Activated CD4-positive, alpha-beta T cell treated with anti-CD3 and anti-CD28 coated beads, Interleukin-2, amount 10 ng/mL, durations not matched to agents 7 days and 5 days (primary cell): ENCODE data around the gene ACLY. TPM values are rescaled to one million over a fixed set of nuclear protein-coding genes. Genes with fewer than 3 reads are reported as not detected.

ENCODE experiments used
- CTCF ChIA-PET: fragments of 350-600 bp; sonication (Branson Sonifier 250); formaldehyde crosslinking; loops from one replicate; lab custom pipeline; 2021; ENCODE audit warnings: antibody characterized with exemption; lab: Charles Lee
- POLR2A ChIA-PET: fragments of 350-600 bp; sonication (Branson Sonifier 250); formaldehyde crosslinking; loops from one replicate; lab custom pipeline; 2021; ENCODE audit warnings: antibody characterized with exemption; lab: Charles Lee
- DNase-seq: peaks from one replicate; pipeline ENCODE4 v3.0.0-alpha.2; 2020
- H3K27ac Mint-ChIP-seq: one replicate; pipeline ENCODE4 v1.8.0; 2021; ENCODE audit warnings: mild to moderate bottlenecking, moderate library complexity, mixed read lengths
- H3K27me3 Mint-ChIP-seq: one replicate; pipeline ENCODE4 v1.8.0; 2021; ENCODE audit warnings: mixed read lengths
- H3K36me3 Mint-ChIP-seq: one replicate; pipeline ENCODE4 v1.8.0; 2021; ENCODE audit warnings: low read depth, mixed read lengths
- H3K4me1 Mint-ChIP-seq: one replicate; pipeline ENCODE4 v1.8.0; 2021; ENCODE audit warnings: mixed read lengths
- H3K4me3 Mint-ChIP-seq: one replicate; pipeline ENCODE4 v1.8.0; 2021; ENCODE audit warnings: mild to moderate bottlenecking, moderate library complexity, mixed read lengths
- H3K9me3 Mint-ChIP-seq: one replicate; pipeline ENCODE4 v1.8.0; 2021; ENCODE audit warnings: mixed read lengths
- total RNA-seq, 2 experiments: library from RNA; stranded (reverse); gene quantifications; one replicate each; pipeline ENCODE4 v1.2.3, GENCODE V29; 2021

The ACLY gene
- total RNA-seq: 100 to 1,000 TPM; 143 to 150 TPM

DNA sequence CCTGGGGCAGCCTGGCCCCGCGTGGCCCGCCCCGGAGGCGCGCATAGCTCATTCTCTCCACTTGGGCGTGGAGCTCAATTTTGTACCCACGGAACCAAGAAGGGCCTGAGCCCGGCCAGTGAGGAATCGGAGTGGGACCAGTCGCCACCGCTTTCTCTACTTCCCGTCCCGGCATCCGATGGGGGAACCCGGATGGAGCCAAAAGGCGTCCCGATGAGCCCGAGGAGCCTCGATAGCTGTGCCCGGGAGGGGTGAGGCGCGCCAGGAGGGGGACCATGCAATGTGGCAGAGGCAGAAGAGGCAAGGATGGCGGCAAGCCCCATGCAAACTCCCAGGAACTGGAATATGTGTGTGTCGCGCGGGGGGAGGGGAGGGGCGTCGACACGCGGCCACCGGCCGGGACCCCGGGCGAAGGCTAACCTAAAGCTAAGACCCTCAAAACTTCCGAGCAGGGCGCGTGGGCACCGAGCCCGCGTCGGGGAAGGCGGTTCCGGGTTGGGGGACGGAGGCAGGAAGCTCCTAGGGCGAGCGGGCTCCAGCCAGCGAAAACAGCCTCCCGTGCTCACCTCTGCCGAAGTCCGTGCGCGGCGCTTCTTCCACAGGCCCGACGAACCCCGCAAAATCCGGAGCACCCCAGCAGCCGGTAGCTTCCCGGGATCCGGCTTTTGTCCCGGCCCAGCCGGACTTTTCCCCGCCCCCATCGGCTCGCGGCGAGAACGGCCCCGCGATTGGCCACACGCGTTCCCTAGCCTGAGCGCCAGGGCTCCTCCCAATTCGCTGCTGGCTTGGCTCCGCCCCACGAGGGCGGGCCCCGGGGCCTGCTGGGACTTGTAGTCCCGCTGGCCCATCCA lies at the start of gene ACLY:
TSS of gene ACLY (minus strand) at position 638 of the 851 bp plus-strand sequence. CDS start 5,078 bp downstream, outside the sequence.
- Mint-ChIP-seq H3K4me1 (peaks cover 38% of the 10 kb centered on the region), H3K36me3 (peaks cover 7% of the 10 kb centered on the region), H3K27me3 (no peaks in the 10 kb centered on the region), H3K9me3 (no peaks in the 10 kb centered on the region), H3K4me3 (peak within 1 kb of the TSS; percentile 95), H3K27ac (peak within 1 kb of the TSS; percentile 96)
- ChIA-PET POLR2A (interaction anchor here (0.5 to 1.3 kb wide), 3 partner anchors 12 to 47 kb away, joined by 3 to 5 read pairs (median 4); partner anchors contain the start of gene ODAD4), CTCF (interaction anchor here (0.7 to 2.7 kb wide), 12 partner anchors 9 to 138 kb away, joined by 3 to 15 read pairs (median 4); partner anchors contain the start of genes KLHL11 and ODAD4)
- peak; percentile 98 for DNase-seq

DNA sequence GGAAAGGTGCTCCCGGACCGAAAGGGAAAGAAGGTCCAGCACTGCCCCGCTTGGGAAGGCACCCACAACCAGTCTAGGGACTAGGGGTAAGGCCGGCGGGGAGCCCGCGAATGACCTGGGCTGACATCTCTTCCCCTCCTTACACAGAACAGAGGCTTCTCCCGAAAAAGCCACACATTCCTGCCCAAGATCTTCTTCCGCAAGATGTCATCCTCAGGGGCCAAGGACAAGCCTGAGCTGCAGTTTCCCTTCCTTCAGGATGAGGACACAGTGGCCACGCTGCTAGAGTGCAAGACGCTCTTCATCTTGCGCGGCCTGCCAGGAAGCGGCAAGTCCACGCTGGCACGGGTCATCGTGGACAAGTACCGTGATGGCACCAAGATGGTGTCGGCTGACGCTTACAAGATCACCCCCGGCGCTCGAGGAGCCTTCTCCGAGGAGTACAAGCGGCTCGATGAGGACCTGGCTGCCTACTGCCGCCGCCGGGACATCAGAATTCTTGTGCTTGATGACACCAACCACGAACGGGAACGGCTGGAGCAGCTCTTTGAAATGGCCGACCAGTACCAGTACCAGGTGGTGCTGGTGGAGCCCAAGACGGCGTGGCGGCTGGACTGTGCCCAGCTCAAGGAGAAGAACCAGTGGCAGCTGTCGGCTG lies 49.3 kb upstream of the ACLY start:
- Mint-ChIP-seq H3K36me3 (peaks cover 39% of the 10 kb centered on the region), H3K27me3 (peaks cover 2% of the 10 kb centered on the region), H3K27ac (peak overlapping the region; percentile 91), H3K4me1 (peaks cover 53% of the 10 kb centered on the region), H3K4me3 (peak overlapping the region; percentile 84), H3K9me3 (no peaks in the 10 kb centered on the region)
- POLR2A ChIA-PET: interaction anchor here (3.0 kb wide), 1 partner anchor 145 kb away, joined by 7 read pairs; the partner anchor contains the start of gene DHX58
- no peak for DNase-seq
- CTCF ChIA-PET: interaction anchor here (0.6 to 1.6 kb wide), 3 partner anchors 9 to 110 kb away, joined by 3 to 4 read pairs (median 3); partner anchors contain the start of gene ODAD4

DNA sequence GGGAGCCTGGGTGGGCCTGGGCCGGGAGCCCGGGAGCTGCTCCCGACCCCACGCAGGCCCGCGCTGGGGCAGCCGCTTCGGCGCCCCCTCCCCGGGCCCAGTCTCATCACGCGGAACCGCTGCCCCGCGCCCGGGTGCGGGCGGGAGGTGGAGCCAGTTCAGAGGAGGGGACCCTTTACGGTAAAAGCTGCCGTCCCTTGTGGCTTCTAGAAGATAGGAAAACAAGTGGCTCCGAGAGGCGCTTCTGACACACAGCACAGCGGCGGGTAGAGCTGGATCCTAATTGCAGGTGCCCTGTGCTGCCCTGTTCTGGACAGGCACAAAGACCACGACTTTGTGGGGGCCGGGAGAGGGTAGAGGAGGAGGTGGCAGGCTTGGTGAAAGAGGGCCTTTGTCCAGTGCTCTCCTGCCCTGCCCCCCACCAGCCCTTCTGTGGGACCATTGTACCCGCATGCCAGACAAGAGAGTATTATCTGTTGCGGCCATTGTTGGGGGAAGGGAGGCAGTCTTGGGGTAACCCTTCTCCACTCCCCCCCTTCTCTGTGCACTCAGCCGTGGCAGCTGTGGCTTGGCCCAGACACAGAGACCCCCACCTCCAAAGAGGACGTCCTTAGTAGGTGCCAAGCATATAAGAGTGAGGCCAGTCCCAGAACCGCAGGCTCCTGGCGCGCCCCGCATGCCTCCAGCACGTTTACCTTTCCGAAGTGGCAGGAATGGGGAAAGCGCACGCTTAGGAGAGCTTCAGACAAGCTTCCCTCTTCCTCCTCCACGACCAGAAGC lies 48.6 kb upstream of the ACLY start:
- H3K27me3 Mint-ChIP-seq: peaks cover 4% of the 10 kb centered on the region
- ChIA-PET CTCF (interaction anchor here (0.6 to 2.0 kb wide), 4 partner anchors 37 to 147 kb away, joined by 3 to 8 read pairs (median 4); partner anchors contain the start of genes DHX58 and ODAD4), POLR2A (interaction anchor here (0.6 to 3.0 kb wide), 2 partner anchors 37 to 146 kb away, joined by 3 to 7 read pairs; partner anchors contain the start of genes DHX58 and ODAD4)
- H3K36me3 Mint-ChIP-seq: peaks cover 35% of the 10 kb centered on the region
- DNase-seq: peak; percentile 57
- peak overlapping the region; percentile 84 for H3K4me3 Mint-ChIP-seq
- H3K4me1 Mint-ChIP-seq: peaks cover 51% of the 10 kb centered on the region
- H3K9me3 Mint-ChIP-seq: no peaks in the 10 kb centered on the region
- peak overlapping the region; percentile 91 for H3K27ac Mint-ChIP-seq

DNA sequence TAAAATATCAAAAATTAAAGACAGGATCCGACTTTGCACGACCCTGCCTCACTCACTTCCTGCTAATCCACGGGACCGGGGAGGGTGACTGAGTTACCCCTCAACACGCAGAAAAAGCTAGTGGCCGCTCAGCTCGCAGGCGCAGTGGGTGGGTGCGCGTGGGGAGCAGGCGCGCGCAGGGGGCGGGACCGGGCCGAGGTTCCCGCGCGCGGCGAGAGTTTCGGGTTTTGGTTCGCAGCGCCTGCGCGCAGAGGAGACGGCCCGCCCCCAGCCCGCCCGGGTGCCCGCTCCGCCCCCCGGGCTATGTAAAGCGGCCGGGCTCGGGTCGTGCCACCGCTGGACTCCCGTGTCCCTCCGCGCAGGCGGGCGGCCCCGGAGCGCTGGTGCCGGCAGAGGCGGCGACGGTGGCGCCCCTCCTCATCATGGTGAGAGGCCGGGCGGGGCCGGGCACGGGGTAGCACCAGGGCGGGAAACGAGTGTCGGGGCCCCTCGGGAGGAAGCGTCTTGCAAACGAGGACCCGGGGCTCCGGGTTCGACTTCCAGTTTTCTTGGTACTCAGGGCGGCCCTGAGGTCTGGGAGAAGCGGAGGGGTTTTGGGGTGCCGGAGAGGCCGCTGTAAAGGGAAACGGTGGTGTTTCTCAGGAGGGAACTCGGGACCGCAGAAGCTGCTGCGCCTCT lies 47.9 kb upstream of the ACLY start, which contains the start of gene CNP:
TSS of gene CNP (plus strand) at position 333 of the 678 bp plus-strand sequence. CDS start at position 423, 90 bp downstream.
- H3K27me3 Mint-ChIP-seq: peaks cover 4% of the 10 kb centered on the region
- H3K9me3 Mint-ChIP-seq: no peaks in the 10 kb centered on the region
- ChIA-PET CTCF (interaction anchor here (0.7 to 2.0 kb wide), 13 partner anchors 15 to 214 kb away, joined by 3 to 8 read pairs (median 4); partner anchors contain the start of genes DHX58, KCNH4 and ODAD4), POLR2A (interaction anchor here (0.6 to 3.0 kb wide), 5 partner anchors 36 to 146 kb away, joined by 3 to 7 read pairs (median 4); partner anchors contain the start of genes DHX58 and ODAD4)
- peak; percentile 89 for DNase-seq
- peak within 1 kb of the TSS; percentile 91 for H3K27ac Mint-ChIP-seq
- peak within 1 kb of the TSS; percentile 84 for H3K4me3 Mint-ChIP-seq
- peaks cover 31% of the 10 kb centered on the region for H3K36me3 Mint-ChIP-seq
- peaks cover 47% of the 10 kb centered on the region for H3K4me1 Mint-ChIP-seq

DNA sequence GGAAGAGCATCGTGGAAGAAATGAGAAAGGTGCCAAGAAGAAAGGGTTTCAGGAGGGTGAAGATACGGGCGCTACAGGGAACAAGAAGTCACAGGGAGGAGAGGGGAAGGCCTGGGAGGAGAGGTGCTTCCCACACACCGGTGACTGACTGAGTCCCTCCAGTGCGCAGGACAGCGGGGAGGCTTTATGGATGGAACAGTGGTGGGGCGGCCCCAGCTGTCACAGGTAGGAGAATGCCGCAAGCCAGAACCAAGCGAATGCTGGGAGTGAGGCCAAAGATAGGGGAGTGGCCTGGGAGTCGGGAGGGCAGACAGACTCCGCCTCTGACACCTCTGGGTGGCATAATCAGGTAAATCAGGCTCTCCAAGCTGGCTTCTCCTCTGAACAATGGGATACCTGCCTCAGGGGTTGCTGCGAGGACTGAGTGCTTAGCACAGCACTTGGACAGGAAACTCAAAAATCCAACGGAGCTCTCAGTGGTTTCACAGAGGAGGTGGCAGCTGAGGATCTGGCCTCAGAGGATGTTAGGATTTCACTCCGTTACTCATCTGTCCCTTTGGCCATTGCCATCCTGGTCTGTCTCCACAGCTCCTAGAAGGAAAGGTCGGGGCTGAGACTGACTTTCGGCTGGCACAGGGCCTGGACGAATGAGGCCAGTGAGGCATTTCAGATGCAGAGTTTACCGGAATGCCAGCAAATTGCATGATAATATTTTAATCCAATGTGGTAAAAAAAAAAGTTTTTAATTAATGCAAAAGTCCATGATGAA lies 47.1 kb upstream of the ACLY start:
- ChIA-PET POLR2A (interaction anchor here (0.7 to 3.0 kb wide), 4 partner anchors 47 to 147 kb away, joined by 3 to 7 read pairs (median 4); partner anchors contain the start of gene DHX58), CTCF (interaction anchor here (0.7 to 2.0 kb wide), 14 partner anchors 15 to 215 kb away, joined by 3 to 8 read pairs (median 3); partner anchors contain the start of genes DHX58 and KCNH4)
- Mint-ChIP-seq H3K36me3 (peaks cover 27% of the 10 kb centered on the region), H3K27ac (peak overlapping the region; percentile 84), H3K4me3 (peak overlapping the region; percentile 84), H3K9me3 (no peaks in the 10 kb centered on the region), H3K27me3 (peaks cover 4% of the 10 kb centered on the region), H3K4me1 (peaks cover 43% of the 10 kb centered on the region)
- DNase-seq: peak; percentile 71

DNA sequence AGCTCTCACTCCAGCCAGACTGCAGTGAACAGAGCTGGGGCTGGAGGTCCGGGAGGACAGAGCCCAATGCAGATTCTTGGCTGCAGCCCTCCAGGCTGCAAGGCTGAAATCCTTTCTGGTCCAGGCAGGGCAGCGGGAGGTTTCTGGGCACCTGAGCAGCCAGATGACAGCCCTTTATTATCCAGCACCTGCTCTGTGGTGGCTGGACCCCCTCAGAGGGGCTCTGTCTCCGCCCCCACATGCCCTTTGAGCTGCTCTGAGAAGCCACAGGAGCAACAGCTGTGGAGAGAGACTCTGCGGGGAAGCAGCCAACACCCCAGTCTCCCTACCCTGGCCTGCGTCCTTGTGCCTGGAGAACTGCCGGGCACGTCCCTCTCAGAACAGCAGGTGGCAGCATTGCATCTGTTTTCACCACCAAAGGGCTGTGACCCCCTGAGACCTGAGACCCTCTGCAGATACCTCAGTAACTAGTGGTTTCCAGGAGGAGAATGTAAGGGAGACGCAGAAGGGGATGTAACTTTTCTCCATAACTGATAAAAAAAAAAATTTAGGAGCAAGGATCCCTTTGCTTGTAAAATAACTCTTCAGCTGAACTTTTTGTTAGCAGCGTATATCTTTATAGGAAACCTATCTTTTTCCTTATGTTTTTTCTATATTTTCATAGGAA lies 44.1 kb upstream of the ACLY start:
- CTCF ChIA-PET: interaction anchor here (0.6 to 2.0 kb wide), 11 partner anchors 13 to 270 kb away, joined by 3 to 14 read pairs (median 3); partner anchors contain the start of genes ACLY, DNAJC7 and ODAD4
- H3K27ac Mint-ChIP-seq: no peak overlapping the region
- H3K36me3 Mint-ChIP-seq: peaks cover 2% of the 10 kb centered on the region
- H3K9me3 Mint-ChIP-seq: no peaks in the 10 kb centered on the region
- H3K4me1 Mint-ChIP-seq: peaks cover 23% of the 10 kb centered on the region
- no peak overlapping the region for H3K4me3 Mint-ChIP-seq
- H3K27me3 Mint-ChIP-seq: peaks cover 4% of the 10 kb centered on the region
- POLR2A ChIA-PET: interaction anchor here (0.6 kb wide), 1 partner anchor 87 kb away, joined by 3 read pairs; no protein-coding TSS in a partner anchor
- peak; percentile 82 for DNase-seq

DNA sequence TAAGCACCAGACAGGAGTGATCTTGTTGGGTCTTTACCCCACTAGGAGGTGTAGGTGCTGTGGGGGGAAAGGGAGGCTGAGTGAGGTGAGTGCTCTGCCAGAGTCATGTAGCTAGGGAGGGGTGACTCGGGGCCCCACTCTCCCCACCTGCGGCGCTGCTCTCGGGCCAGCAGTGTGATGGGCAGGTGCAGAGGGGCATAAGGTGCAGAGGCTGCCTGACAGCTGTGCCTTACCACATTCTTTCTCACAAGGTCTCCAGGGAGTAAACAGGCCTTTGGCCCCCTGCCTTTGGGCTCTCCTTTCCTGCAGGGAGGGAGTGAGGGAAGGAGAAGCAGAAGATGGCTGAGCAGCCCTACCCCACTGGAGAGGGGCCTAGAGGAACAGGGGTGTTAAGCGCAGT lies 43.4 kb upstream of the ACLY start:
- H3K9me3 Mint-ChIP-seq: no peaks in the 10 kb centered on the region
- H3K36me3 Mint-ChIP-seq: no peaks in the 10 kb centered on the region
- ChIA-PET POLR2A (no interaction called here), CTCF (interaction anchor here (0.7 to 3.1 kb wide), 5 partner anchors 12 to 167 kb away, joined by 3 to 10 read pairs (median 4); partner anchors contain the start of genes ACLY and ODAD4)
- DNase-seq: no peak
- H3K4me1 Mint-ChIP-seq: peaks cover 15% of the 10 kb centered on the region
- H3K4me3 Mint-ChIP-seq: no peak overlapping the region
- no peak overlapping the region for H3K27ac Mint-ChIP-seq
- peaks cover 4% of the 10 kb centered on the region for H3K27me3 Mint-ChIP-seq

DNA sequence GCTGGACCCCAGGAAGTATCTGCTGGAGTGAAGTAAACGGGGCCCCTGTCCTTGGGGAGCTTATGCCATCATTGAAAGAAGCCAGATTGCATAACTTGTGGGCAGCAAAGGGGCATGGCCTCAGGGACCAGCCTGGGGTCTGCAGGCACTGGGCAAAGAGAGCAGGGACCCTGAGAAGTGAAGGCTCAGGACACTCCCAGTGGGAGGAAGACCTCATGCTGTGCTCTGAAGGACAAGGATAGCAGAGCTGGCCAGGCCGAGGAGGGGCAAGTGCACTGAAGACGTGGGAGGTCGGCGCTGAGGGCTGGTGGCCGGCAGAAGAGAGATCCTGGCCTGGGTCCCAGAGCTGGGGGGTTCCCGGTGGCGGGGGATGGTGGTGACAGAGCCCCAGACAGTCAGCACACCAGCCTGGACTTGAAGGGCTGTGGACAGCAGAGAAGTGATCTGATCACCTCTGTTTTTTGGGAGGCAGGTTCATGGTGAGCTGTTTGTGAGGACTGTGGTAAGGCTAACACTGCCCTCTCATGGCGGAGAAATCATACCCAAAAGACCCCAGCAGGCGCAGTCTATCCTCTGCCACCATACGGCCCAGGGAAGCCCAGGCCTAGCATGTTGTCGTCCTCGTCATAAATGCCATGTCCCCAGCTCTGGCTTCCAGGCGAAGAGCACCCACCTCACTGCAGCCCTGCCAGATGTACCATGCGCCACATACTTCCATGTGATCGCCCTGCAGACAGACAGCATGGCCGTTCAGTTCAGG lies 40.8 kb upstream of the ACLY start:
- Mint-ChIP-seq H3K4me3 (no peak overlapping the region), H3K27me3 (peaks cover 4% of the 10 kb centered on the region)
- POLR2A ChIA-PET: no interaction called here

GRCh38 chr17:41959030-41959335 lies 40.2 kb upstream of the ACLY start:
- H3K27ac Mint-ChIP-seq: no peak overlapping the region
- no peaks in the 10 kb centered on the region for H3K36me3 Mint-ChIP-seq
- H3K9me3 Mint-ChIP-seq: no peaks in the 10 kb centered on the region
- no peak overlapping the region for H3K4me3 Mint-ChIP-seq
- ChIA-PET CTCF (interaction anchor here (1.4 to 2.2 kb wide), 2 partner anchors 13 to 28 kb away, joined by 3 to 8 read pairs; partner anchors contain the start of gene ODAD4), POLR2A (no interaction called here)
- H3K4me1 Mint-ChIP-seq: peaks cover 3% of the 10 kb centered on the region
- H3K27me3 Mint-ChIP-seq: peaks cover 1% of the 10 kb centered on the region
- no peak for DNase-seq

More for the DNA sequence above, 40.8 kb upstream of the ACLY start:
- Mint-ChIP-seq H3K9me3 (no peaks in the 10 kb centered on the region), H3K36me3 (no peaks in the 10 kb centered on the region), H3K4me1 (peaks cover 3% of the 10 kb centered on the region), H3K27ac (no peak overlapping the region)
- CTCF ChIA-PET: interaction anchor here (1.4 to 3.1 kb wide), 3 partner anchors 10 to 29 kb away, joined by 3 to 10 read pairs (median 8); partner anchors contain the start of gene ODAD4
- no peak for DNase-seq
